AG04450 (cell line): ENCODE results near the gene ZNF365. TPM values are rescaled to one million over a fixed set of nuclear protein-coding genes. Genes with fewer than 3 reads are reported as not detected.

ENCODE experiments used
- CTCF ChIA-PET: fragments of 300-600, 350-600 bp; formaldehyde crosslinking; extraction: SDS; loops from one replicate; lab custom pipeline; 2022; ENCODE audit warnings: antibody characterized with exemption, inconsistent platforms; lab: Charles Lee
- POLR2A ChIA-PET: fragments of 350-600 bp; formaldehyde crosslinking; extraction: SDS; loops from one replicate; lab custom pipeline; 2021; ENCODE audit warnings: antibody characterized with exemption, inconsistent platforms; lab: Yijun Ruan, JAX
- DNase-seq: peaks from one replicate; pipeline ENCODE4 v3.0.0-alpha.2; 2011; ENCODE audit warnings: low read depth, low spot score
- H3K27ac ChIP-seq: one replicate; pipeline ENCODE4 v1.5.1; 2012; ENCODE audit warnings: low read depth, low read length, control low read depth
- H3K27me3 ChIP-seq: one replicate; pipeline ENCODE4 v1.6.0; 2012; ENCODE audit warnings: low read length; ENCODE audit not compliant: control insufficient read depth, insufficient read depth
- H3K4me3 ChIP-seq: 2 replicates; pipeline ENCODE4 v1.5.1; 2011; ENCODE audit warnings: mild to moderate bottlenecking, low read depth, low read length, control low read depth
- H3K9me3 ChIP-seq: 2 replicates; pipeline ENCODE4 v1.5.1; 2012; ENCODE audit warnings: low read length; ENCODE audit not compliant: control insufficient read depth, insufficient read depth
- CTCF ChIP-seq: IDR thresholded peaks from 2 replicates; pipeline ENCODE4 v1.5.1; 2011; ENCODE audit warnings: low read depth, low read length, control low read depth, inconsistent platforms
- polyA plus RNA-seq: library from polyadenylated mRNA; depleted of rRNA; stranded (reverse); fragments of >200 nt; gene quantifications from 2 replicates; pipeline ENCODE4 v1.2.3, GENCODE V29; 2011

ZNF365 gene
- polyA plus RNA-seq, 1 experiment = 3.9 TPM

DNA sequence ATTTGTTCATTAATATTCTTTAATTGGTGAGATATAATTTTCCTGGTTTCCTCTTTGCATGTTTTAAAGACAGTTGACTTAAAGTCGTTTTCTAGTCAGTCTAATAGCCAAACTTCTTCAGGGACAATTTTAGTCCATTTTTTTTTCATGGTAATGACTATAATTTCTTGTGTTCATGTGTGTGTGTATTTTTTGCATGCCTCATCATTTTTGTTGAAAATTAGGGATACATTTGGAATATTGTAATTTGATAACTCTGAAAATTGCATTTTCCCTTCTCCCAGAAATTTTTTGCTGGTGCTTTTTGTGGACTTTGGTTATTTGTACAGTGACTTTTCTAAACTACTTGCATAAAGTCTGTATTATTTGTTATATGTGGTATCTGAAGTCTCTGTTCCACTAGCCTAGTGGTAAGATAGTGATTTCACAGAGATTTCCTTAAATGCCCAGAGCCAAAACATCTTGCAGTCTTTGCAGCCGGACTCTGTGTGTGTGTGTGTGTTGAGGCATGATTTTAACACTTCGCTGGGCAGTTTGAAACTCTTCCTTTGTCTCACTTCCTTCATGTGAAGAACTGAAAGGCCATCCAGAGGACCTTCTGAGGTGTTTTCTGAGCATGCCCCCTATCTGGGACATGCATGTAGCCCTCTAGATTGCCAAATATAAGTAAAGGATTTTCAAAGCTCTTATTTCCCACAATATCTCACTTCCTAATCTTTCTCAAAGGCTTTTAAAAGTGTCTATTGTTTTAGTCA, 40.9 kb upstream of the ZNF365 start:
- no peak overlapping the region for H3K4me3 ChIP-seq
- CTCF ChIA-PET = no interaction called here
- no peaks in the 10 kb centered on the region for H3K9me3 ChIP-seq
- POLR2A ChIA-PET = no interaction called here
- TF ChIP-seq CTCF = no peak
- no peak for DNase-seq
- H3K27me3 ChIP-seq = no peaks in the 10 kb centered on the region
- H3K27ac ChIP-seq = no peak overlapping the region

DNA sequence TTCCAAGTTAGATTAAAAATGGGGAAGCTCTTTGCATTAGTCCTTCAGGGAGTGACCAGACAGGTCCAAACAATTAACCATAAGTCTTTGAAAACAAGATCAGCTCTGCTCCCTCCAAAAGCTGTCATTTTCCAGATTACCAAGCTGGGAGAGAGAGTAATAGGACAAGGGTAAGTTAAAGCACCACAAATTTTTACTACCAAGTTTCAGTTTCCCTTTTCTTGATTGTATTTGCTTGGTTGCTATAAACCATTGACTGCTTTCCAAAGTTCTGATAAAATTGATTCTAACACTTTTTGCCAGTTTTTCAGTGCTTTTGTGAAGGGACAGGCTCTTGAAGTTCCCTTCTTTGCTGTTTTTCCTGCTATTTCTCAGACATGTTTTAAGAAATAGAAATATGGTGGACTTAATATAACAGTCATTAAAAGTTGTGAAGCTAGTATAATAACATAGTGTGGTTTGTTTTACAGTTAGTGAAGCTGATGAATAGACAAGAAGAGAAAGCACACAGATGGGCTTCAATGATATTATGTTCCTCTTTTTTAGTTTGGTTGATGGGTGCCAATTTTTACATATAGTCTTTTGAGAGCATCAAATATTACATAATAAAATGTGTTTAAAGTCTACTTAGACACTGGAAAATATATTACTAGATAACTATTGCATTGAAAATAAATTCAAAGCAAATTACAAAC, 40.0 kb upstream of the ZNF365 start:
- H3K9me3 ChIP-seq = no peaks in the 10 kb centered on the region
- H3K4me3 ChIP-seq = no peak overlapping the region
- no peak overlapping the region for H3K27ac ChIP-seq
- ChIA-PET POLR2A (no interaction called here), CTCF (no interaction called here)
- no peaks in the 10 kb centered on the region for H3K27me3 ChIP-seq
- no peak for DNase-seq
- TF ChIP-seq CTCF = no peak

DNA sequence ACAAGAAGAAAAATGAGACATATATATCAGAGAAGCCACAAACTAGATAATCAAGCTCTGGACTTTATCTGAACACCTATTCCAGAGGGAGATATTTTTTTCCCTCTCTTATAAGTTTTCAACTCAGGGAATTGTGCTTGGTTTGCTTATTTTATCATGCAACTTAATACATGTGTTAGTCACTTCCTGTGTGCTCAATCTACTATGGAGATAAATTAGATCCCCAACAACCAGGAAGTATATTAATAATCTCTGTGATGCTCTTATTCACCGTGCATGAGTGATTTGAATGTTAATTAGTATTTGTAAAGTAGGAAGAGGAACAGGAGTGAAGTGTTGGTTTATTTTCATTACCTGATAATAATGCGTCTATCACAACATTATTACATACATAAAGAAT, 38.8 kb upstream of the ZNF365 start:
- H3K27ac ChIP-seq = no peak overlapping the region
- no peaks in the 10 kb centered on the region for H3K9me3 ChIP-seq
- no peak for TF ChIP-seq CTCF
- ChIA-PET CTCF (no interaction called here), POLR2A (no interaction called here)
- H3K27me3 ChIP-seq = no peaks in the 10 kb centered on the region
- H3K4me3 ChIP-seq = no peak overlapping the region
- DNase-seq = no peak

GRCh38 chr10:62336404-62336803, 37.8 kb upstream of the ZNF365 start:
- H3K27ac ChIP-seq = no peak overlapping the region
- TF ChIP-seq CTCF = no peak
- no peak for DNase-seq
- H3K4me3 ChIP-seq = no peak overlapping the region
- H3K27me3 ChIP-seq = no peaks in the 10 kb centered on the region
- POLR2A ChIA-PET = no interaction called here
- H3K9me3 ChIP-seq = no peaks in the 10 kb centered on the region
- CTCF ChIA-PET = no interaction called here

GRCh38 chr10:62341419-62341818, 32.8 kb upstream of the ZNF365 start:
- CTCF ChIA-PET = no interaction called here
- DNase-seq = no peak
- no peak overlapping the region for H3K27ac ChIP-seq

More at GRCh38 chr10:62341419-62341818, 32.8 kb upstream of the ZNF365 start:
- Histone ChIP-seq H3K4me3 (no peak overlapping the region), H3K9me3 (peaks cover 8% of the 10 kb centered on the region; the same call in 1 of the 2 replicates), H3K27me3 (no peaks in the 10 kb centered on the region)
- TF ChIP-seq CTCF = no peak
- POLR2A ChIA-PET = no interaction called here
